Activated naive CD4-positive, alpha-beta T cell treated with anti-CD3 and anti-CD28 coated beads, Interleukin-2, amount 10 ng/mL, durations not matched to agents 7 days and 5 days (primary cell): Measurements from ENCODE around the gene INPP5A.

Experiments used
- CTCF ChIA-PET: fragments of 350-600 bp; sonication (Branson Sonifier 250); formaldehyde crosslinking; loops from one replicate; lab custom pipeline; 2021; ENCODE audit warnings: antibody characterized with exemption; lab: Charles Lee
- DNase-seq: peaks from one replicate; pipeline ENCODE4 v3.0.0-alpha.2; 2020
- H3K27ac Mint-ChIP-seq: one replicate; pipeline ENCODE4 v1.8.0; 2021; ENCODE audit warnings: mild to moderate bottlenecking, moderate library complexity, mixed read lengths
- H3K27me3 Mint-ChIP-seq: one replicate; pipeline ENCODE4 v1.8.0; 2021; ENCODE audit warnings: mild to moderate bottlenecking, mixed read lengths
- H3K36me3 Mint-ChIP-seq: one replicate; pipeline ENCODE4 v1.8.0; 2021; ENCODE audit warnings: mixed read lengths
- H3K4me1 Mint-ChIP-seq: one replicate; pipeline ENCODE4 v1.8.0; 2021; ENCODE audit warnings: mixed read lengths
- H3K4me3 Mint-ChIP-seq: one replicate; pipeline ENCODE4 v1.8.0; 2021; ENCODE audit warnings: mild to moderate bottlenecking, moderate library complexity, mixed read lengths
- H3K9me3 Mint-ChIP-seq: one replicate; pipeline ENCODE4 v1.8.0; 2021; ENCODE audit warnings: mixed read lengths

Gene INPP5A

GRCh38 chr10:132728321-132728720, 190.7 kb downstream of the INPP5A start:
- Mint-ChIP-seq H3K27ac (no peak overlapping the region), H3K4me3 (no peak overlapping the region), H3K27me3 (no peaks in the 10 kb centered on the region), H3K4me1 (no peaks in the 10 kb centered on the region), H3K9me3 (no peaks in the 10 kb centered on the region), H3K36me3 (no peaks in the 10 kb centered on the region)
- no peak for DNase-seq
- CTCF ChIA-PET: no interaction called here

DNA sequence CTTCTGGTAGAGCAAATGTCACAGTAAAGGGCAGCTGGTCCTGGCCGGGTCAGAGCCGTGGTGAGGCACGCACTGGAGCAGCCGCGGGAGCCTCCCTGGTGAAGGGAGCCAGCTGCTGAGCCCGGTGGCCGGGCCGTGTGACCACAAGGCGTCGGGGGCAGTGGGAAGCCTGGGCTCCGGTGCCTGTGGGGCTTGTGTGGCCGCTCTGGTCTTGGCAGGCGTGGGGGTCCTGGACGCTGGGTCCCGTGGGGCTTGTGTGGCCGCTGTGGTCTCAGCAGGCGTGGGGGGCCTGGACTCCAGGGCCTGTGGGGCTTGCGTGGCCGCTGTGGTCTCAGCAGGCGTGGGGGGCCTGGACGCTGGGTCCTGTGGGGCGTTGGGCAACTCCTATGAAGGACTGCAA, 191.2 kb downstream of the INPP5A start:
- CTCF ChIA-PET: no interaction called here
- Mint-ChIP-seq H3K27me3 (no peaks in the 10 kb centered on the region), H3K4me1 (no peaks in the 10 kb centered on the region), H3K4me3 (no peak overlapping the region), H3K9me3 (no peaks in the 10 kb centered on the region), H3K36me3 (no peaks in the 10 kb centered on the region), H3K27ac (no peak overlapping the region)
- no peak for DNase-seq

DNA sequence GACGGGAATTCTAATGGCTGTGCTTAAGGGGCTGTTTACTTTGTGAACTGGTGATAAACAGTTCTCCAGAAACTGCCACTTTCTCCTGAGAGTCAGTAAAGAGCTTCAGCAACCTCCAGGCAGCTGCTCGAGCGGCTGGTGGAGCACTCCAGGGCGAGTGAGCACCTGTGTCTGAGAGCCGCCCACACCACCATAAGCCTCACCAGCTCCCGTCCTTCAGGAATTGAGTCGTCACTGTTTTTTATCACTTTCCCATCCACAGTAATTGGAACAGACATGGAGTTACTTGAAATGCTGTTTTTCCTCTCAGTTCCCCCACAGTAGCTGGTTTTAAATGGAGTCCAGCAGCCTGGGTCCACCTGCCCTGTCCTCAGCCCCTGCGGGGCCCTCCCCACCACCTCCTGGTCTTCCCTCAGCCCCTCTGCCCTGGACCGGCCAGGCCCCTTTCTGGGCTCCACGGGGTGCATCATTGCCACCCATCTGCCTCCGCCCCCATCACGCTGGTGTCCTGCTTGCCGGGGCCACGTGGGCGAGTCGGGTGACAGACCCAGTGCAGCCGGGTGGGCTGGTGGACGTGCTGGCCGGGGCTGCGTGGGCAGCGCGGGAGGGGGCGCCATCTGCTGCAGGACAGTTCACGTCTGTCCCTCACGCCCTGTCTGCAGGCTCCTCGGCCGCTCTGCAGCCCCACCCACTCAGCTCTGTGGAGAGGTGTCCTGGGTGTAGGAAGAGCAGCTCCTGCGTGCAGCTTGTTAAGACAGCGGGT, 192.4 kb downstream of the INPP5A start:
- no peak for DNase-seq
- H3K36me3 Mint-ChIP-seq: no peaks in the 10 kb centered on the region

DNA sequence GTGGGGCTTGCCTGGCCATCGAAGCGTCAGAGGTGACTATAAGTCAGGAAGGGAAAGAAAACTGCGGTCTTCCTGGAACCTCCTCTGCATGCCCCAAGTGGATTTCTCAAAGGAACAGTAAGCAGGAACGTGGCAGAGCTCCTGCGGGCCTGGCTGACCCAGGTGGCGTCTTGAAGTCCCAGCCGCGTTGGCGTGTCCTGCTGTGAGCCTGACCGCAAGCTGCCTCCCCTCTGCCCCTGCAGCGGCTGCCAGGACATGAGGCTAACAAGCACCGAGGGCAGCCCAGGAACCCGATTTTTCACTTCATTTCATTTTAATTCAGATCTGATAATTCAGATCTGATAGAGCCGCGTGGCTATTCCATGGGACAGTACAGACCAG, 193.0 kb downstream of the INPP5A start:
- Mint-ChIP-seq H3K36me3 (no peaks in the 10 kb centered on the region), H3K27ac (no peak overlapping the region), H3K9me3 (no peaks in the 10 kb centered on the region)

More for the DNA sequence above, 192.4 kb downstream of the INPP5A start:
- Mint-ChIP-seq H3K27ac (no peak overlapping the region), H3K4me3 (no peak overlapping the region), H3K27me3 (no peaks in the 10 kb centered on the region), H3K4me1 (no peaks in the 10 kb centered on the region), H3K9me3 (no peaks in the 10 kb centered on the region)
- CTCF ChIA-PET: no interaction called here

GRCh38 chr10:132732518-132732917, 194.9 kb downstream of the INPP5A start:
- no peaks in the 10 kb centered on the region for H3K36me3 Mint-ChIP-seq
- H3K27me3 Mint-ChIP-seq: no peaks in the 10 kb centered on the region
- no peak overlapping the region for H3K4me3 Mint-ChIP-seq
- H3K4me1 Mint-ChIP-seq: no peaks in the 10 kb centered on the region
- CTCF ChIA-PET: no interaction called here
- no peak overlapping the region for H3K27ac Mint-ChIP-seq
- DNase-seq: no peak
- no peaks in the 10 kb centered on the region for H3K9me3 Mint-ChIP-seq

More for the DNA sequence above, 193.0 kb downstream of the INPP5A start:
- no peak for DNase-seq
- Mint-ChIP-seq H3K4me3 (no peak overlapping the region), H3K4me1 (no peaks in the 10 kb centered on the region), H3K27me3 (no peaks in the 10 kb centered on the region)
- CTCF ChIA-PET: no interaction called here

- DNase-seq: no peak
- no peak overlapping the region for H3K4me3 Mint-ChIP-seq
- no peaks in the 10 kb centered on the region for H3K36me3 Mint-ChIP-seq
- H3K27ac Mint-ChIP-seq: no peak overlapping the region
- no peaks in the 10 kb centered on the region for H3K27me3 Mint-ChIP-seq
- CTCF ChIA-PET: no interaction called here
- no peaks in the 10 kb centered on the region for H3K4me1 Mint-ChIP-seq
- no peaks in the 10 kb centered on the region for H3K9me3 Mint-ChIP-seq
Measured at GRCh38 chr10:132733926-132734325, 196.3 kb downstream of the INPP5A start.

- Mint-ChIP-seq H3K4me3 (no peak overlapping the region), H3K4me1 (no peaks in the 10 kb centered on the region), H3K9me3 (no peaks in the 10 kb centered on the region), H3K27ac (no peak overlapping the region), H3K27me3 (no peaks in the 10 kb centered on the region), H3K36me3 (no peaks in the 10 kb centered on the region)
- CTCF ChIA-PET: no interaction called here
- DNase-seq: no peak
Measured at GRCh38 chr10:132735341-132735775, 197.8 kb downstream of the INPP5A start.

- H3K27me3 Mint-ChIP-seq: no peaks in the 10 kb centered on the region
- CTCF ChIA-PET: no interaction called here
- DNase-seq: no peak
- H3K4me3 Mint-ChIP-seq: no peak overlapping the region
- no peak overlapping the region for H3K27ac Mint-ChIP-seq
- no peaks in the 10 kb centered on the region for H3K9me3 Mint-ChIP-seq
- no peaks in the 10 kb centered on the region for H3K4me1 Mint-ChIP-seq
- H3K36me3 Mint-ChIP-seq: no peaks in the 10 kb centered on the region
Measured at GRCh38 chr10:132735923-132736391, 198.4 kb downstream of the INPP5A start.

GRCh38 chr10:132737390-132738048, 199.9 kb downstream of the INPP5A start:
- CTCF ChIA-PET: no interaction called here
- DNase-seq: no peak
- no peaks in the 10 kb centered on the region for H3K27me3 Mint-ChIP-seq
- no peaks in the 10 kb centered on the region for H3K36me3 Mint-ChIP-seq
- H3K4me3 Mint-ChIP-seq: no peak overlapping the region
- H3K27ac Mint-ChIP-seq: no peak overlapping the region
- H3K9me3 Mint-ChIP-seq: no peaks in the 10 kb centered on the region
- no peaks in the 10 kb centered on the region for H3K4me1 Mint-ChIP-seq

GRCh38 chr10:132738454-132739224, 201.1 kb downstream of the INPP5A start:
- DNase-seq: no peak
- Mint-ChIP-seq H3K27ac (no peak overlapping the region), H3K9me3 (no peaks in the 10 kb centered on the region), H3K36me3 (no peaks in the 10 kb centered on the region), H3K27me3 (no peaks in the 10 kb centered on the region), H3K4me3 (no peak overlapping the region), H3K4me1 (no peaks in the 10 kb centered on the region)
- CTCF ChIA-PET: no interaction called here

GRCh38 chr10:132739225-132739613, 201.6 kb downstream of the INPP5A start:
- Mint-ChIP-seq H3K4me1 (no peaks in the 10 kb centered on the region), H3K9me3 (no peaks in the 10 kb centered on the region), H3K4me3 (no peak overlapping the region), H3K27ac (no peak overlapping the region), H3K36me3 (no peaks in the 10 kb centered on the region), H3K27me3 (no peaks in the 10 kb centered on the region)
- no peak for DNase-seq
- CTCF ChIA-PET: no interaction called here

GRCh38 chr10:132740588-132740987, 203.0 kb downstream of the INPP5A start:
- Mint-ChIP-seq H3K4me3 (no peak overlapping the region), H3K36me3 (no peaks in the 10 kb centered on the region), H3K9me3 (no peaks in the 10 kb centered on the region), H3K4me1 (no peaks in the 10 kb centered on the region), H3K27ac (no peak overlapping the region), H3K27me3 (no peaks in the 10 kb centered on the region)
- DNase-seq: no peak
- CTCF ChIA-PET: no interaction called here

- Mint-ChIP-seq H3K36me3 (no peaks in the 10 kb centered on the region), H3K9me3 (no peaks in the 10 kb centered on the region), H3K27me3 (no peaks in the 10 kb centered on the region), H3K4me1 (no peaks in the 10 kb centered on the region), H3K27ac (no peak overlapping the region), H3K4me3 (no peak overlapping the region)
- DNase-seq: no peak
- CTCF ChIA-PET: no interaction called here
Measured at GRCh38 chr10:132742167-132742836, 204.7 kb downstream of the INPP5A start.

GRCh38 chr10:132742837-132743194, 205.2 kb downstream of the INPP5A start:
- Mint-ChIP-seq H3K4me1 (no peaks in the 10 kb centered on the region), H3K27me3 (no peaks in the 10 kb centered on the region), H3K36me3 (no peaks in the 10 kb centered on the region), H3K27ac (no peak overlapping the region), H3K9me3 (no peaks in the 10 kb centered on the region), H3K4me3 (no peak overlapping the region)
- CTCF ChIA-PET: no interaction called here
- DNase-seq: no peak
